ENCODE measurements around the gene CSTF3. TPM values are rescaled to one million over a fixed set of nuclear protein-coding genes. Genes with fewer than 3 reads are reported as not detected.

Gene CSTF3
- total RNA-seq, 1 donor from 2014 or later, result 17.9 TPM

DNA sequence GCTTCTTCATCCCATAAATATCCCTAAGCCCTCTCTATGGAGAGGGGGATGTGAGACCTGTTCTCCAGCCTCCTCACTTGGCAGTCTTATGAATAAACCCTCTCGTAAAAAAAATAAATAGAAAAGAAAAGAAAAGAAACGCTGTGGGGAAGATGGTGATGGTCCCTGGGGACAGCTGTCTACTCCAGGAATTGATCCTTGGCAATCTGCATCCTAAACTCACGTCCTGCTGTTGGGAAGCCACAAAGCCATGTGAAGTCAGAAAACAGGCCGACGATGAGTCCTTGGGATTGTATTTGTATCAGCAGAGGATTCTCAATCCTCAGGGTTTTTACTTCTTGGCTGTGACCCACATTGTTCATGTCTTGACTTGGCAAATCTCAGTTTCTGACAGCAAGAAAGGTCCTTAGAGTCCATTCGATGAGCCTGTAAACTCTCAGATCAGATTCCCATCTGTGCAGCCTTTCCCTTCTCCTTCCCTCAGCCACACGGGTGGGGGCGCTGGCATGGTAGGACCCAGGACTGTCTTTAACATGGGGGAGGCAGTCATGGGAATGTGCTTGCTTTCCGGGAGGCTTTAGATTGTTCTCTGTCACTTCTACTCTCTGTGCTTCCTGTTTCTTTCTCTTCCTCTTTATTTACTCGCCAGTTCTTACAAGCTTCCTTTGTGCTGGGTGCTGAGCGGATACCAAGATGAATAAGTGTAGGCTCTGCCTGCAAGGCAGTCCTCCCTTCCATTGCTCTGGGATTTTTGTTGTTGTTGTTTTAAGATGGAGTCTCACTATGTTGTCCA lies 97.1 kb downstream of the CSTF3 start:
- intact Hi-C loops (cut with DNase I), result loop anchor here (5.0 kb wide), 1 partner anchor 102 kb away; no protein-coding TSS in a partner anchor

GRCh38 chr11:33063326-33063881 lies 97.9 kb downstream of the CSTF3 start:
- Histone ChIP-seq H3K36me3 (peaks cover 70% of the 10 kb centered on the region), H3K9me3 (no peaks in the 10 kb centered on the region), H3K27ac (no peak overlapping the region), H3K4me1 (no peaks in the 10 kb centered on the region), H3K4me3 (no peak overlapping the region), H3K27me3 (no peaks in the 10 kb centered on the region)
- ATAC-seq (no peak), DNase-seq (no peak)
- intact Hi-C loops (cut with DNase I), result loop anchor here (5.0 kb wide), 1 partner anchor 101 kb away; no protein-coding TSS in a partner anchor
- TF ChIP-seq, protein P1, sequence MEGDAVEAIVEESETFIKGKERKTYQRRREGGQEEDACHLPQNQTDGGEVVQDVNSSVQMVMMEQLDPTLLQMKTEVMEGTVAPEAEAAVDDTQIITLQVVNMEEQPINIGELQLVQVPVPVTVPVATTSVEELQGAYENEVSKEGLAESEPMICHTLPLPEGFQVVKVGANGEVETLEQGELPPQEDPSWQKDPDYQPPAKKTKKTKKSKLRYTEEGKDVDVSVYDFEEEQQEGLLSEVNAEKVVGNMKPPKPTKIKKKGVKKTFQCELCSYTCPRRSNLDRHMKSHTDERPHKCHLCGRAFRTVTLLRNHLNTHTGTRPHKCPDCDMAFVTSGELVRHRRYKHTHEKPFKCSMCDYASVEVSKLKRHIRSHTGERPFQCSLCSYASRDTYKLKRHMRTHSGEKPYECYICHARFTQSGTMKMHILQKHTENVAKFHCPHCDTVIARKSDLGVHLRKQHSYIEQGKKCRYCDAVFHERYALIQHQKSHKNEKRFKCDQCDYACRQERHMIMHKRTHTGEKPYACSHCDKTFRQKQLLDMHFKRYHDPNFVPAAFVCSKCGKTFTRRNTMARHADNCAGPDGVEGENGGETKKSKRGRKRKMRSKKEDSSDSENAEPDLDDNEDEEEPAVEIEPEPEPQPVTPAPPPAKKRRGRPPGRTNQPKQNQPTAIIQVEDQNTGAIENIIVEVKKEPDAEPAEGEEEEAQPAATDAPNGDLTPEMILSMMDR (IDR thresholded peaks at IDR 0.05), result no peak

More for the DNA sequence above, 97.1 kb downstream of the CSTF3 start:
- Histone ChIP-seq H3K4me3 (no peak overlapping the region), H3K27me3 (no peaks in the 10 kb centered on the region), H3K4me1 (no peaks in the 10 kb centered on the region), H3K9me3 (no peaks in the 10 kb centered on the region), H3K27ac (no peak overlapping the region), H3K36me3 (peaks cover 69% of the 10 kb centered on the region)
- ATAC-seq, result peak; percentile 60
- TF ChIP-seq, protein P1 (IDR thresholded peaks at IDR 0.05), result no peak
- no peak for DNase-seq

- TF ChIP-seq, protein P1 (IDR thresholded peaks at IDR 0.05), result no peak
- H3K36me3 ChIP-seq, result peaks cover 70% of the 10 kb centered on the region
- no peaks in the 10 kb centered on the region for H3K4me1 ChIP-seq
- intact Hi-C loops (cut with DNase I), result loop anchor here (5.0 kb wide), 1 partner anchor 100 kb away; no protein-coding TSS in a partner anchor
- no peaks in the 10 kb centered on the region for H3K27me3 ChIP-seq
- ATAC-seq, result no peak
- no peak for DNase-seq
- H3K4me3 ChIP-seq, result no peak overlapping the region
- no peaks in the 10 kb centered on the region for H3K9me3 ChIP-seq
- H3K27ac ChIP-seq, result no peak overlapping the region
Measured at GRCh38 chr11:33062137-33062536, 99.1 kb downstream of the CSTF3 start.

- no peak for DNase-seq
- Histone ChIP-seq H3K4me1 (no peaks in the 10 kb centered on the region), H3K9me3 (no peaks in the 10 kb centered on the region), H3K36me3 (peaks cover 65% of the 10 kb centered on the region), H3K27ac (no peak overlapping the region), H3K4me3 (no peak overlapping the region), H3K27me3 (no peaks in the 10 kb centered on the region)
- intact Hi-C loops (cut with DNase I), result loop anchor here (5.0 kb wide), 1 partner anchor 98 kb away; no protein-coding TSS in a partner anchor
- no peak for ATAC-seq
- TF ChIP-seq, protein P1 (IDR thresholded peaks at IDR 0.05), result no peak
Measured at GRCh38 chr11:33060271-33060670, 101.0 kb downstream of the CSTF3 start.

DNA sequence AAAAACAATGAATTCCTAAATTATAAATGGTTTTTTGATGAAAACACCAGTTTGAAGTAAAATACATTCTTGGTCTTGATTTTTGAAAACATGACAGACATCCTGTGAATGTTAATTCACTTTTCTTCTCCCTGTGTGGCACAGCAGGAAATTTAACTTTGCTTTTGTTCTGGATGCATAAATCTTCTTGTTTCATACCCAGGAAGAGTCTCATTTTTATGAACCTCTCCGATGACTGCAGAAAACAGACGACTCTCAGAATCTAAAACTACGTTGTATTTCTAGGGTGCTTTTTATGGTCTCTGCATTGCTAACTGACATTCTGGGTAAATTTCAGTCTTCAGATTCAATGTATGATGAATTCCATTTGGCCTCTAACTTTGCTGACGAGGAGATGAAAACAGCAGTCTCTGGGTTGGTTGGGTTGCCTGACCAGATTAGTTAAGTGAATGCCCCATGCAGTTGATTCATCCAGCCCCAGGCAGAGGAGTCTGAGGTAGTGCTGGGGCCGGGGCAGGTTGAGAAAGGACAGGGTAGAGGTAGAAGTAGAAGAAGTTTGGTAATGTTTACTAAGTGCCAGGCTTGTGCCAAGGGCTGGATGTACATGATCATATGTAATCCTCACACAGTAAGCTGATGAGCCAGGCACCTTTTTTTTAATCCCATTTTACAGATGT lies 101.8 kb downstream of the CSTF3 start:
- no peaks in the 10 kb centered on the region for H3K4me1 ChIP-seq
- H3K4me3 ChIP-seq, result no peak overlapping the region
- intact Hi-C loops (cut with DNase I), result loop anchor here (5.0 kb wide), 1 partner anchor 97 kb away; no protein-coding TSS in a partner anchor
- no peaks in the 10 kb centered on the region for H3K27me3 ChIP-seq
- peaks cover 65% of the 10 kb centered on the region for H3K36me3 ChIP-seq
- no peak for ATAC-seq
- no peak overlapping the region for H3K27ac ChIP-seq
- H3K9me3 ChIP-seq, result no peaks in the 10 kb centered on the region
- no peak for DNase-seq
- TF ChIP-seq, protein P1 (IDR thresholded peaks at IDR 0.05), result no peak

Data from upper lobe of right lung (tissue), 1 donor.